Measurements from ENCODE around the gene SNX17. TPM values are rescaled to one million over a fixed set of nuclear protein-coding genes. Genes with fewer than 3 reads are reported as not detected.
A peak's percentile ranks its signal among the peaks of the same experiment; 100 is the strongest.

Gene SNX17
- total RNA-seq, 1 experiment from 2014 or later: 108 TPM

DNA sequence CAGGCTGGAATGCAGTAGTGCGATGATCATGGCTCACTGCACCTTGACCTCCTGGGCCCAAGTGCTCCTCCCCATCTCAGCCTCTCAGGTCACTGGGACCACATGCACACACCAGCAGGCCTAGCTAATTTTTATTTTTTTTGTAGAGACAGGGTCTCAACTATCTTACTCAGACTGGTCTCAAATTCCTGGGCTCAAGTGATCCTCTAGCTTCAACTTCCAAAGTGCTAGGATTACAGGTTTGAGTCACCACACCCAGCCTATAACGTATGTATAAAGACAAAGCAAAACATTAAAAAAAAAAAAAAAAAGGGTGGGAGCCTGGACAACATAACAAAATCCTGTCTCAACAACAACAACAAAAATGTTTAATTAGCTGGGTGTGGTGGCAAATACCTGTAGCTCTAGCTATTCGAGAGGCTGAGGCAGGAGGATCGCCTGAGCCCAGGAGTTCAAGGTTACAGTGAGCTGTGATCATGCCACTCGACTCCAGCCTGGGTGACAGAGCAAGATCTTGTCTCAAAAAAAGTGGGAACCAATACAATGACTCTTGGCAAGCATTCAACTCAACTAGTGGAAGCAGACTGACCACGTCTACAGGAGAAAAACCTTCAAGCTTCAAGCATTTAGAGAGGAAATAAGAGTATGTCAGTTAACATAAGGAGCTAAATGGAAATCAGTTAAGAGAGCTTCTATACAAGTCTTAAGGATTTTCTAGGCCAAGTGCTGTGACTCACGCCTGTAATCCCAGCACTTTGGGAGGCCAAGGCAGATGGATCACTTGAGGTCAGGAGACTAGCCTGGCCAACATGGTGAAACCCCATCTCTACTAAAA lies 16.4 kb upstream of the SNX17 start:
- H3K4me3 ChIP-seq (ENCODE audit: low read depth, low read length): no peak overlapping the region
- peaks cover 24% of the 10 kb centered on the region for H3K4me1 ChIP-seq
- intact Hi-C loops (cut with micrococcal nuclease; ENCODE audit: unreplicated experiment): no loop called here

DNA sequence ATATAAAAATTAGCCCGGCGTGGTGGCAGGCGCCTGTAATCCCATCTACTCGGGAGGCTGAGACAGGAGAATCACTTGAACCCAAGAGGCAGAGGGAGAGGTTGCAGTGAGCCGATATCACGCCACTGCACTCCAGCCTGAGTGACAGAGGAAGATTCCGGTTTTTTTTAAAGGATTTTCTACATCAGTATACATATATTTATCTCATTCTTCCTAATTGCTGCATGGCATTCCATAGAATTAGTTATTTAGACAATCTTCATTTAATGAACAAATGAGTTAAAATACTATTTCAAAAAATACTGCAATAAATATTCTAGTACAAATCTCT lies 15.9 kb upstream of the SNX17 start:
- H3K4me1 Mint-ChIP-seq (ENCODE audit: low read depth, unreplicated experiment): peaks cover 8% of the 10 kb centered on the region
- Histone ChIP-seq H3K27me3 (replicated peaks; ENCODE audit: control insufficient read depth, insufficient read depth, low read length) (no peaks in the 10 kb centered on the region), H3K9me3 (no peaks in the 10 kb centered on the region), H3K4me1 (peaks cover 24% of the 10 kb centered on the region), H3K4me3 (ENCODE audit: low read depth, low read length) (no peak overlapping the region), H3K36me3 (ENCODE audit: control insufficient read depth, insufficient read depth, low read length) (no peaks in the 10 kb centered on the region)
- H3K36me3 Mint-ChIP-seq (ENCODE audit: insufficient read depth, unreplicated experiment): peaks cover 28% of the 10 kb centered on the region
- H3K27ac Mint-ChIP-seq (ENCODE audit: unreplicated experiment): no peak overlapping the region
- POLR2A ChIA-PET: interaction anchor here (0.6 to 1.0 kb wide), 2 partner anchors 26 to 34 kb away, joined by 3 read pairs; partner anchors contain the start of gene ZNF513
- TF ChIP-seq, protein P1, sequence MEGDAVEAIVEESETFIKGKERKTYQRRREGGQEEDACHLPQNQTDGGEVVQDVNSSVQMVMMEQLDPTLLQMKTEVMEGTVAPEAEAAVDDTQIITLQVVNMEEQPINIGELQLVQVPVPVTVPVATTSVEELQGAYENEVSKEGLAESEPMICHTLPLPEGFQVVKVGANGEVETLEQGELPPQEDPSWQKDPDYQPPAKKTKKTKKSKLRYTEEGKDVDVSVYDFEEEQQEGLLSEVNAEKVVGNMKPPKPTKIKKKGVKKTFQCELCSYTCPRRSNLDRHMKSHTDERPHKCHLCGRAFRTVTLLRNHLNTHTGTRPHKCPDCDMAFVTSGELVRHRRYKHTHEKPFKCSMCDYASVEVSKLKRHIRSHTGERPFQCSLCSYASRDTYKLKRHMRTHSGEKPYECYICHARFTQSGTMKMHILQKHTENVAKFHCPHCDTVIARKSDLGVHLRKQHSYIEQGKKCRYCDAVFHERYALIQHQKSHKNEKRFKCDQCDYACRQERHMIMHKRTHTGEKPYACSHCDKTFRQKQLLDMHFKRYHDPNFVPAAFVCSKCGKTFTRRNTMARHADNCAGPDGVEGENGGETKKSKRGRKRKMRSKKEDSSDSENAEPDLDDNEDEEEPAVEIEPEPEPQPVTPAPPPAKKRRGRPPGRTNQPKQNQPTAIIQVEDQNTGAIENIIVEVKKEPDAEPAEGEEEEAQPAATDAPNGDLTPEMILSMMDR (IDR thresholded peaks at IDR 0.05; ENCODE audit: insufficient read depth in 1 of 2, low read depth in 1 of 2, low read length in 1 of 2, severe bottlenecking in 1 of 2, unreplicated experiment in 1 of 2): no peak
- H3K9me3 Mint-ChIP-seq (ENCODE audit: unreplicated experiment): no peaks in the 10 kb centered on the region
- peak overlapping the region; percentile 44 for H3K4me3 Mint-ChIP-seq (ENCODE audit: unreplicated experiment)
- intact Hi-C loops (cut with micrococcal nuclease; ENCODE audit: unreplicated experiment): no loop called here
- CTCF ChIA-PET: interaction anchor here (1.3 to 1.5 kb wide), 2 partner anchors 15 to 89 kb away, joined by 3 to 6 read pairs; no protein-coding TSS in a partner anchor
- H3K27me3 Mint-ChIP-seq (ENCODE audit: insufficient read depth, unreplicated experiment): no peaks in the 10 kb centered on the region
- no peak for DNase-seq
- no TSS peak for BruUV-seq (replicated peaks)

More for the DNA sequence above, 16.4 kb upstream of the SNX17 start:
- peaks cover 8% of the 10 kb centered on the region for H3K4me1 Mint-ChIP-seq (ENCODE audit: low read depth, unreplicated experiment)
- TF ChIP-seq, protein P1 (IDR thresholded peaks at IDR 0.05; ENCODE audit: insufficient read depth in 1 of 2, low read depth in 1 of 2, low read length in 1 of 2, severe bottlenecking in 1 of 2, unreplicated experiment in 1 of 2): no peak
- Histone ChIP-seq H3K27me3 (replicated peaks; ENCODE audit: control insufficient read depth, insufficient read depth, low read length) (no peaks in the 10 kb centered on the region), H3K9me3 (no peaks in the 10 kb centered on the region), H3K36me3 (ENCODE audit: control insufficient read depth, insufficient read depth, low read length) (no peaks in the 10 kb centered on the region)
- BruUV-seq (replicated peaks): no TSS peak
- CTCF ChIA-PET: interaction anchor here (0.7 to 1.5 kb wide), 3 partner anchors 16 to 88 kb away, joined by 3 to 6 read pairs (median 5); no protein-coding TSS in a partner anchor
- H3K27ac Mint-ChIP-seq (ENCODE audit: unreplicated experiment): no peak overlapping the region
- peak overlapping the region; percentile 44 for H3K4me3 Mint-ChIP-seq (ENCODE audit: unreplicated experiment)
- no peaks in the 10 kb centered on the region for H3K27me3 Mint-ChIP-seq (ENCODE audit: insufficient read depth, unreplicated experiment)
- POLR2A ChIA-PET: interaction anchor here (0.6 to 1.0 kb wide), 4 partner anchors 10 to 75 kb away, joined by 3 to 4 read pairs (median 3); partner anchors contain the start of gene ZNF513
- DNase-seq: peak in 1 of 2 experiments; percentile 44
- H3K36me3 Mint-ChIP-seq (ENCODE audit: insufficient read depth, unreplicated experiment): peaks cover 33% of the 10 kb centered on the region
- no peaks in the 10 kb centered on the region for H3K9me3 Mint-ChIP-seq (ENCODE audit: unreplicated experiment)

DNA sequence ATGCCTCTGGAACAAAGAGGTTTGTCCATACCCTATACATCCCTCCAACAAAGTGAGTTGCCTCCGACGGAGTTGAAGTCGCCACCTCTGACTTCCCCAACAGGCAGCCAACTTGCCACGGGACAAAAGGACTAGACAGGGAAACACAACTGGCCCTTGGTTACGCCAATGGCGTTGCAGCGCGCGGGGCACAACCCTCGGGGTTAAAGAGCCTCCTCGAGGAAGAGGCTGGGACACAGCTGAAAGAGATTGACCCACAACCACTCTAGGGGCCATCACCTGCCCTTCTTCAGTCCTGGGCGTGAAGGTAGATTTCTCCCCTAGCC lies 14.4 kb upstream of the SNX17 start:
- Mint-ChIP-seq H3K27me3 (ENCODE audit: insufficient read depth, unreplicated experiment) (no peaks in the 10 kb centered on the region), H3K36me3 (ENCODE audit: insufficient read depth, unreplicated experiment) (peaks cover 31% of the 10 kb centered on the region), H3K9me3 (ENCODE audit: unreplicated experiment) (no peaks in the 10 kb centered on the region), H3K4me3 (ENCODE audit: unreplicated experiment) (peak overlapping the region; percentile 92), H3K4me1 (ENCODE audit: low read depth, unreplicated experiment) (peaks cover 8% of the 10 kb centered on the region), H3K27ac (ENCODE audit: unreplicated experiment) (peak overlapping the region; percentile 98)
- Histone ChIP-seq H3K9me3 (no peaks in the 10 kb centered on the region), H3K4me1 (peaks cover 24% of the 10 kb centered on the region), H3K36me3 (ENCODE audit: control insufficient read depth, insufficient read depth, low read length) (no peaks in the 10 kb centered on the region), H3K4me3 (ENCODE audit: low read depth, low read length) (peak overlapping the region; percentile 60), H3K27me3 (replicated peaks; ENCODE audit: control insufficient read depth, insufficient read depth, low read length) (no peaks in the 10 kb centered on the region)
- intact Hi-C loops (cut with micrococcal nuclease; ENCODE audit: unreplicated experiment): loop anchor here (1.0 to 2.0 kb wide), 3 partner anchors 14 to 143 kb away; partner anchors contain the start of genes ATRAID, EIF2B4, SLC5A6 and SNX17
- ChIA-PET POLR2A (interaction anchor here (0.6 to 1.8 kb wide), 6 partner anchors 13 to 168 kb away, joined by 3 to 7 read pairs (median 4); partner anchors contain the start of genes EIF2B4, NRBP1 and SNX17), CTCF (interaction anchor here (1.5 to 1.9 kb wide), 2 partner anchors 13 to 33 kb away, joined by 6 to 12 read pairs; partner anchors contain the start of gene MPV17)
- DNase-seq: peak; percentile 79 to 80
- TSS peak; percentile 51 for BruUV-seq (replicated peaks)
- TF ChIP-seq, protein P1 (IDR thresholded peaks at IDR 0.05; ENCODE audit: insufficient read depth in 1 of 2, low read depth in 1 of 2, low read length in 1 of 2, severe bottlenecking in 1 of 2, unreplicated experiment in 1 of 2): no peak

Data from Caco-2 (cell line).